ENCODE results near the gene ARHGAP45. TPM values are rescaled to one million over a fixed set of nuclear protein-coding genes. Genes with fewer than 3 reads are reported as not detected.

ARHGAP45 gene
- total RNA-seq, 1 experiment from 2014 or later, result 45.3 TPM

GRCh38 chr19:1123381-1123780, 56.4 kb downstream of the ARHGAP45 start:
- ChIA-PET CTCF (no interaction called here), POLR2A (ENCODE audit: unreplicated experiment) (no interaction called here)
- Histone ChIP-seq H4K20me1 (ENCODE audit: low read length) (0 out of 2 replicates have a peak, but pooled peaks cover 3% of the 10 kb centered on the region), H3K27me3 (ENCODE audit: low read length) (no peaks in the 10 kb centered on the region), H2AFZ (ENCODE audit: low read length) (no peak overlapping the region), H3K79me2 (ENCODE audit: low read length) (0 out of 2 replicates have a peak, but pooled peaks cover 6% of the 10 kb centered on the region), H3K4me2 (ENCODE audit: low read length) (no peak overlapping the region), H3K9me3 (ENCODE audit: low read length) (no peaks in the 10 kb centered on the region), H3K27ac (ENCODE audit: low read length) (no peak overlapping the region), H3K4me1 (ENCODE audit: insufficient read depth, low read length) (no peaks in the 10 kb centered on the region; the same call in 1 of the 2 replicates), H3K4me3 (ENCODE audit: low read length) (no peak overlapping the region), H3K9ac (ENCODE audit: low read length) (no peak overlapping the region), H3K9me2 (replicated peaks; ENCODE audit: low read length) (no peaks in the 10 kb centered on the region), H3F3A (ENCODE audit: low read length, unreplicated experiment) (no peaks in the 10 kb centered on the region), H3K36me3 (ENCODE audit: low read depth, low read length) (peaks cover 24% of the 10 kb centered on the region)
- DNase-seq, result no peak
- no peak for ATAC-seq
- TF ChIP-seq EZH2phosphoT487 (IDR thresholded peaks at IDR 0.05; ENCODE audit: borderline replicate concordance, low read length) (no peak), EZH2 (IDR thresholded peaks at IDR 0.05; ENCODE audit: low read length, unreplicated experiment) (no peak), CTCF (conservative IDR thresholded peaks at IDR 0.05; ENCODE audit: low read depth, low read length) (no peak)
- intact Hi-C loops (cut with micrococcal nuclease), result no loop called here
- no TSS peak for BruUV-seq (replicated peaks)

DNA sequence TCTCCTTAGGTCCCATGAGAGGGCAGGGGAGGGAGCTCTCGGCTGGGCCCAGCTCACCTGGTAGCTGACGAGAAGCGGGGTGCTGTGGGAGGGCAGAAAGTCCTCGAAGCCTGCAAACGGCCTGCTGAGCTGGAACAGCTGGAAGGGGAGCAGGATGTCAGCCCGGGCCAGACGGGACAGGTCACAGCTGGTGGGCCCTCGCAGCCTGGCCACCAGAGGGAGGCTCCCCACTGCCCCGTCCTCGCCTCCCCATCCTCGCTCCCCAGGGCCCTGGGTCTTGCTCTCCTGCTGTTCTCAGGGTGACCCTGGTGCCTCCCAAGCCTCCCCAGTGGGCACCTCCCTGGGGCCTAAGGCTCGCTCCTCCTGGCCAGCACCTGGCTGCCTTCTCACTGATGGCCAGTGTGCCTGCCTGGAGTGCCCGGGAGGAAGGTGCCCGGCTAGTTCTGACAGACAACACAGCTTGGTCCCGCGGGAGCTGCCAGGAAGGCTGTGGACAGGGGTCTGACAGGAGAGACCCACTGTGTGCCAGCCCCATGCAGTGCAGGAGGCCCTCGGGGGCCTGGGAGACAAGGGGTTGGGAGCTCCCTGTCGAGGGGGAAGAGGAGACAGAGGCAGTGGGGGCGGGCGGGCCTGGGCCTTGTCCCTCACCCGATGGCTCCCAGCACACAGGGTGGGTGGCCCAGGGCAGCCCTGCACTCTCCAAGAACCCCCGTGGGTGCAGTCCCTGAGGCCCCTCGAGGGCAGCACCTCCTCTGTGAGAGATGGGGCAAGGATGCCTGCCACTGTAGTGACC, 57.1 kb downstream of the ARHGAP45 start:
- Histone ChIP-seq H3K9ac (ENCODE audit: low read length) (no peak overlapping the region), H3K27me3 (ENCODE audit: low read length) (no peaks in the 10 kb centered on the region), H3K4me2 (ENCODE audit: low read length) (no peak overlapping the region), H3K27ac (ENCODE audit: low read length) (no peak overlapping the region), H3K9me3 (ENCODE audit: low read length) (no peaks in the 10 kb centered on the region), H4K20me1 (ENCODE audit: low read length) (0 out of 2 replicates have a peak, but pooled peaks cover 3% of the 10 kb centered on the region), H3K79me2 (ENCODE audit: low read length) (0 out of 2 replicates have a peak, but pooled peaks cover 6% of the 10 kb centered on the region), H3F3A (ENCODE audit: low read length, unreplicated experiment) (no peaks in the 10 kb centered on the region), H3K9me2 (replicated peaks; ENCODE audit: low read length) (no peaks in the 10 kb centered on the region), H3K4me1 (ENCODE audit: insufficient read depth, low read length) (no peaks in the 10 kb centered on the region; the same call in 1 of the 2 replicates), H2AFZ (ENCODE audit: low read length) (no peak overlapping the region), H3K36me3 (ENCODE audit: low read depth, low read length) (peaks cover 24% of the 10 kb centered on the region), H3K4me3 (ENCODE audit: low read length) (no peak overlapping the region)
- TF ChIP-seq EZH2 (IDR thresholded peaks at IDR 0.05; ENCODE audit: low read length, unreplicated experiment), result no peak
- TF ChIP-seq EZH2phosphoT487 (IDR thresholded peaks at IDR 0.05; ENCODE audit: borderline replicate concordance, low read length), result no peak
- no peak for TF ChIP-seq CTCF (conservative IDR thresholded peaks at IDR 0.05; ENCODE audit: low read depth, low read length)
- DNase-seq (no peak), ATAC-seq (no peak)
- intact Hi-C loops (cut with micrococcal nuclease), result no loop called here
- ChIA-PET CTCF (no interaction called here), POLR2A (ENCODE audit: unreplicated experiment) (no interaction called here)
- BruUV-seq (replicated peaks), result no TSS peak
